Panc1 (cell line): ENCODE results near the gene SNX3. TPM values are rescaled to one million over a fixed set of nuclear protein-coding genes. Genes with fewer than 3 reads are reported as not detected.
"Not testable (repeated sequence)": the region's sequence is repeated elsewhere in the genome, so short reads cannot be mapped to it uniquely, and the experiment has no call there.

Source experiments
- ATAC-seq: fragments of 200-7000 bp; cut with Tn5 transposase; 2 replicates; pipeline ENCODE4 v1.9.1; 2020; ENCODE audit warnings: mild to moderate bottlenecking, moderate library complexity
- BruUV-seq: library from RNA; stranded (reverse); fragments of 400-500 nt; replicated peaks from 2 replicates; lab custom pipeline; 2021; lab: Mats Ljungman, UMichigan
- CTCF ChIA-PET: fragments of 300-600 bp; sonication (Branson Sonifier 250); formaldehyde crosslinking; loops from one replicate; lab custom pipeline; 2022; ENCODE audit warnings: antibody characterized with exemption; lab: Charles Lee
- POLR2A ChIA-PET: fragments of 300-600 bp; sonication (Branson Sonifier 250); formaldehyde crosslinking; loops from one replicate; lab custom pipeline; 2022; ENCODE audit warnings: antibody characterized with exemption; lab: Charles Lee
- DNase-seq: peaks from one replicate; pipeline ENCODE4 v3.0.0-alpha.2; 2010; ENCODE audit warnings: low read depth, low spot score
- H3K27ac ChIP-seq: 2 replicates; pipeline ENCODE4 v1.5.1; 2011; ENCODE audit warnings: mild to moderate bottlenecking, low read length, inconsistent platforms
- H3K27me3 ChIP-seq: fragments of 200-500 bp; sonication (Bioruptor generic); 2 replicates; pipeline ENCODE4 v1.6.0; 2014; ENCODE audit warnings: low read length, inconsistent platforms; ENCODE audit not compliant: control insufficient read depth, insufficient read depth
- H3K36me3 ChIP-seq: fragments of 200-500 bp; sonication (Bioruptor generic); 2 replicates; pipeline ENCODE4 v1.5.1; 2014; ENCODE audit warnings: inconsistent platforms, mild to moderate bottlenecking, low read length, moderate library complexity; ENCODE audit not compliant: control insufficient read depth, insufficient read depth
- H3K4me1 ChIP-seq: 2 replicates; pipeline ENCODE4 v1.5.1; 2011; ENCODE audit warnings: inconsistent platforms, mild to moderate bottlenecking, low read length, moderate library complexity; ENCODE audit not compliant: control insufficient read depth, insufficient read depth
- H3K4me3 ChIP-seq, 2 experiments: 2 replicates each; pipeline ENCODE4 v1.5.1; 2011 to 2012; ENCODE audit warnings: low read depth in 2 of 2, low read length in 2 of 2, mild to moderate bottlenecking in 2 of 2, inconsistent platforms in 1 of 2, moderate library complexity in 1 of 2
- H3K9me3 ChIP-seq: fragments of 200-500 bp; sonication (Bioruptor generic); 2 replicates; pipeline ENCODE4 v1.5.1; 2014; ENCODE audit warnings: low read depth, mild to moderate bottlenecking, inconsistent platforms, low read length, moderate library complexity; ENCODE audit not compliant: control insufficient read depth, insufficient read depth
- CTCF ChIP-seq: fragments of 450-650 bp; IDR thresholded peaks from 2 replicates; pipeline ENCODE4 v1.5.1; 2017; ENCODE audit warnings: mild to moderate bottlenecking
- POLR2AphosphoS5 ChIP-seq: IDR thresholded peaks from 2 replicates; pipeline ENCODE4 v1.6.1; 2012; ENCODE audit warnings: mild to moderate bottlenecking, low read depth, low read length, moderate library complexity
- REST ChIP-seq, 2 experiments: IDR thresholded peaks; 2 replicates each; pipeline ENCODE4 v1.6.1; 2011 to 2012; ENCODE audit warnings: low read depth in 2 of 2, control low read depth in 1 of 2, low read length in 1 of 2, mild to moderate bottlenecking in 1 of 2, moderate library complexity in 1 of 2; ENCODE audit not compliant: insufficient read depth in 1 of 2
- SIN3A ChIP-seq: IDR thresholded peaks from 2 replicates; pipeline ENCODE4 v1.6.1; 2012; ENCODE audit warnings: low read depth, mild to moderate bottlenecking, low read length, moderate library complexity, borderline replicate concordance; ENCODE audit not compliant: insufficient read depth
- TCF7L2 ChIP-seq: IDR thresholded peaks from 2 replicates; pipeline ENCODE4 v1.6.1; 2011; ENCODE audit warnings: mild to moderate bottlenecking, low read depth, low read length, inconsistent platforms
- in situ Hi-C: cut with HindIII; loops from 2 replicates; pipeline ENCODE4 v1.10.0; 2016; ENCODE audit warnings: low sequenced_read_pairs, low pct_unique_long_range_greater_than_20kb
- intact Hi-C: fragments of 100-400 bp; cut with micrococcal nuclease; formaldehyde crosslinking; loops from one replicate; pipeline ENCODE4 v1.10.0; 2022; ENCODE audit not compliant: unreplicated experiment
- total RNA-seq: library from RNA; stranded (reverse); gene quantifications from one replicate; pipeline ENCODE4 v1.2.1, GENCODE V29; 2021; ENCODE audit not compliant: unreplicated experiment

The SNX3 gene
- total RNA-seq, 1 experiment from 2014 or later = 223 TPM

GRCh38 chr6:108292561-108292960, 31.7 kb upstream of the SNX3 start:
- H3K4me1 ChIP-seq = peaks cover 14% of the 10 kb centered on the region
- H3K27ac ChIP-seq, POLR2A ChIA-PET, H3K36me3 ChIP-seq, BruUV-seq, H3K4me3 ChIP-seq, in situ Hi-C loops, CTCF ChIA-PET, H3K27me3 ChIP-seq, DNase-seq, ATAC-seq, intact Hi-C loops, H3K9me3 ChIP-seq: not testable (repeated sequence)

GRCh38 chr6:108291091-108291490, 30.3 kb upstream of the SNX3 start:
- ATAC-seq = no peak
- CTCF ChIA-PET = interaction anchor here (0.6 kb wide), 1 partner anchor 1093 kb away, joined by 3 read pairs; no protein-coding TSS in a partner anchor
- Histone ChIP-seq H3K27ac (no peak overlapping the region), H3K9me3 (no peaks in the 10 kb centered on the region), H3K4me3 (no peak overlapping the region), H3K27me3 (no peaks in the 10 kb centered on the region), H3K4me1 (peaks cover 10% of the 10 kb centered on the region), H3K36me3 (no peaks in the 10 kb centered on the region)
- POLR2A ChIA-PET = no interaction called here
- in situ Hi-C loops = no loop called here
- no TSS peak for BruUV-seq
- intact Hi-C loops = no loop called here
- no peak for DNase-seq
- no peak for TF ChIP-seq REST (IDR thresholded peaks at IDR 0.05; ENCODE audit: insufficient read depth in 1 of 2, low read depth in 2 of 2, low read length in 1 of 2)
- no peak for TF ChIP-seq TCF7L2
- TF ChIP-seq POLR2AphosphoS5 = no peak
- TF ChIP-seq SIN3A = no peak
- TF ChIP-seq CTCF = no peak

GRCh38 chr6:108288742-108289141, 27.9 kb upstream of the SNX3 start:
- no peak for DNase-seq
- in situ Hi-C loops (no loop called here), intact Hi-C loops (no loop called here)
- ATAC-seq = no peak
- TF ChIP-seq TCF7L2 (no peak), SIN3A (no peak), POLR2AphosphoS5 (no peak), REST (IDR thresholded peaks at IDR 0.05; ENCODE audit: insufficient read depth in 1 of 2, low read depth in 2 of 2, low read length in 1 of 2) (no peak), CTCF (no peak)
- CTCF ChIA-PET = no interaction called here
- no TSS peak for BruUV-seq
- Histone ChIP-seq H3K4me1 (no peaks in the 10 kb centered on the region), H3K27me3 (no peaks in the 10 kb centered on the region), H3K9me3 (no peaks in the 10 kb centered on the region), H3K4me3 (no peak overlapping the region), H3K36me3 (no peaks in the 10 kb centered on the region), H3K27ac (no peak overlapping the region)
- POLR2A ChIA-PET = interaction anchor here (0.6 kb wide), 1 partner anchor 176 kb away, joined by 5 read pairs; no protein-coding TSS in a partner anchor
